Neutrophil (primary cell): Measurements from ENCODE around the gene MRPL16.
"Not testable (repeated sequence)": the region's sequence is repeated elsewhere in the genome, so short reads cannot be mapped to it uniquely, and the experiment has no call there.

Experiments used
- H3K27ac ChIP-seq: fragments of 200-600 bp; sonication (generic); 2 replicates; pipeline ENCODE4 v1.5.1; 2016; ENCODE audit warnings: mild to moderate bottlenecking, moderate library complexity
- H3K27me3 ChIP-seq: fragments of 200-600 bp; sonication (generic); 2 replicates; pipeline ENCODE4 v1.6.0; 2016; ENCODE audit warnings: mild to moderate bottlenecking
- H3K36me3 ChIP-seq: fragments of 200-600 bp; sonication (generic); 2 replicates; pipeline ENCODE4 v1.5.1; 2017
- H3K4me1 ChIP-seq, 2 experiments: fragments of 200-600 bp in 1 of 2; sonication (generic) in 1 of 2; 1 replicate in 1 of 2; 2 replicates in 1 of 2; pipeline versions ENCODE4 v1.5.1 to v1.6.1; 2013 to 2016; ENCODE audit warnings: low read depth in 1 of 2, low read length in 1 of 2, mild to moderate bottlenecking in 1 of 2, moderate library complexity in 1 of 2; ENCODE audit not compliant: control insufficient read depth in 1 of 2, insufficient read depth in 1 of 2
- H3K4me3 ChIP-seq, 2 experiments: fragments of 200-600 bp in 1 of 2; sonication (generic) in 1 of 2; 1 replicate in 1 of 2; 2 replicates in 1 of 2; pipeline ENCODE4 v1.5.1; 2013 to 2016; ENCODE audit warnings: low read depth in 1 of 2, low read length in 1 of 2, mild to moderate bottlenecking in 1 of 2, moderate library complexity in 1 of 2
- H3K9me3 ChIP-seq: fragments of 200-600 bp; sonication (generic); 2 replicates; pipeline ENCODE4 v1.5.1; 2016
- TF ChIP-seq, protein P1 (sequence below): fragments of 200-600 bp; sonication (generic); IDR thresholded peaks from 2 replicates; pipeline ENCODE4 v1.5.1; 2016; ENCODE audit warnings: antibody characterized with exemption

Gene MRPL16

DNA sequence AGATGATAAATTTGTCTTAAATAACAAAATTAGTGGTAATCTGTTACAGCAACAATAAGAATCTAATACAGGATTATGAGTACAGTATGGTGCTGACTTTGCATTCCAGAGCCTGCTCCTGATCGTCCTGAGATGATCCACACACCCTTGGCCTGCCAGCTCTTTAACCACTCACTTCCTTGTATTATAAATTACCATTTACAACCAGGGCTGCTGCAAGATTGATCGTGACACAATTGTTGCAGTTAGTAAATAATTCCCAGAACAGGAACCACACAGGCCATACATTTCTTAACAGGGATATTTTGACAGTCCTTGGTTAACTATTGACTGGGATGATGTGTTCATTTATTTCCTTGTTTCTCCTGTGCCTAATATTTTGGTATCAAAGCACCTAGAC lies 38.6 kb upstream of the MRPL16 start:
- Histone ChIP-seq H3K36me3 (peaks cover 21% of the 10 kb centered on the region), H3K4me3 (no peak overlapping the region), H3K4me1 (peaks cover 45 to 46% of the 10 kb centered on the region in 2 experiments), H3K9me3 (no peaks in the 10 kb centered on the region), H3K27me3 (no peaks in the 10 kb centered on the region), H3K27ac (peak overlapping the region; percentile 69)
- TF ChIP-seq, protein P1, sequence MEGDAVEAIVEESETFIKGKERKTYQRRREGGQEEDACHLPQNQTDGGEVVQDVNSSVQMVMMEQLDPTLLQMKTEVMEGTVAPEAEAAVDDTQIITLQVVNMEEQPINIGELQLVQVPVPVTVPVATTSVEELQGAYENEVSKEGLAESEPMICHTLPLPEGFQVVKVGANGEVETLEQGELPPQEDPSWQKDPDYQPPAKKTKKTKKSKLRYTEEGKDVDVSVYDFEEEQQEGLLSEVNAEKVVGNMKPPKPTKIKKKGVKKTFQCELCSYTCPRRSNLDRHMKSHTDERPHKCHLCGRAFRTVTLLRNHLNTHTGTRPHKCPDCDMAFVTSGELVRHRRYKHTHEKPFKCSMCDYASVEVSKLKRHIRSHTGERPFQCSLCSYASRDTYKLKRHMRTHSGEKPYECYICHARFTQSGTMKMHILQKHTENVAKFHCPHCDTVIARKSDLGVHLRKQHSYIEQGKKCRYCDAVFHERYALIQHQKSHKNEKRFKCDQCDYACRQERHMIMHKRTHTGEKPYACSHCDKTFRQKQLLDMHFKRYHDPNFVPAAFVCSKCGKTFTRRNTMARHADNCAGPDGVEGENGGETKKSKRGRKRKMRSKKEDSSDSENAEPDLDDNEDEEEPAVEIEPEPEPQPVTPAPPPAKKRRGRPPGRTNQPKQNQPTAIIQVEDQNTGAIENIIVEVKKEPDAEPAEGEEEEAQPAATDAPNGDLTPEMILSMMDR: no peak

DNA sequence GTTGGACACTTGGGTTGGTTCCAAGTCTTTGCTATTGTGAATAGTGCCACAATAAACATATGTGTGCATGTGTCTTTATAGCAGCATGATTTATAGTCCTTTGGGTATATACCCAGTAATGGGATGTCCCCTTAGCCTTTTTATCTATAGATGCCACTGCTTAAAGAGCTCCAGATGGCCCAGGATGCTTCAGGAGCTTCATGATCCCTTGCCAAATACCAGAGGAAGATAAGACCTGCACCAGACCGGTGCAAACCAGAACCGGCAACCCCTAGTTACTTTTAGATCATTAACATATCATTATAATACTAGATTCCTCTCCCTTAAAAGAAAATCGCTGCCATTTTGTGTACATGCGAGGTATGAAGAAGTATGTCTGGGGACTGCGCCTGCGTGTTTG lies 37.9 kb upstream of the MRPL16 start:
- Histone ChIP-seq H3K27ac (peak overlapping the region; percentile 69), H3K36me3 (peaks cover 15% of the 10 kb centered on the region), H3K4me1 (peaks cover 45 to 46% of the 10 kb centered on the region in 2 experiments)
- H3K27me3 ChIP-seq, H3K9me3 ChIP-seq, H3K4me3 ChIP-seq: not testable (repeated sequence)

DNA sequence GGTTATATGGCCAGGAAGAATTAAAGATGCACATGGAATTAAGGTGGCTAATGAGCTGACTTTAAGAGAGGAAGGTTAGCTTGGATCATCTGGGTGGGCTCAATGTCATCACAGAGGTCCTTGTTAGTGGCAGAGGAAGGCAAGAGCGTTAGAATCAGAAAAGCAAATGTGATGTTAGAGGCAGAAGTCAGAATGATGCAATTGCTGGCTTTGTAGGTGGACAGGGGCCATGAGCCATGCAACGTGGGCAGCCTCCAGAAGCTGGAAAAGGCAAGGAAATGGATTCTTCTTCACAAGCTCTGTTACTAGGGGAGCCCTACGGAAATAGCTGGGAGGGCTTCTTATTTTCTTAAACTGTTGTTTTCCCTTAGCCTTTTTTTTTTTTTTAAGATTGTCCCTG lies 37.0 kb upstream of the MRPL16 start:
- peaks cover 7% of the 10 kb centered on the region for H3K36me3 ChIP-seq
- H3K4me3 ChIP-seq: no peak overlapping the region
- H3K27me3 ChIP-seq: no peaks in the 10 kb centered on the region
- TF ChIP-seq, protein P1: no peak
- no peaks in the 10 kb centered on the region for H3K9me3 ChIP-seq
- H3K27ac ChIP-seq: peak overlapping the region; percentile 38
- H3K4me1 ChIP-seq: peaks cover 45 to 46% of the 10 kb centered on the region in 2 experiments

DNA sequence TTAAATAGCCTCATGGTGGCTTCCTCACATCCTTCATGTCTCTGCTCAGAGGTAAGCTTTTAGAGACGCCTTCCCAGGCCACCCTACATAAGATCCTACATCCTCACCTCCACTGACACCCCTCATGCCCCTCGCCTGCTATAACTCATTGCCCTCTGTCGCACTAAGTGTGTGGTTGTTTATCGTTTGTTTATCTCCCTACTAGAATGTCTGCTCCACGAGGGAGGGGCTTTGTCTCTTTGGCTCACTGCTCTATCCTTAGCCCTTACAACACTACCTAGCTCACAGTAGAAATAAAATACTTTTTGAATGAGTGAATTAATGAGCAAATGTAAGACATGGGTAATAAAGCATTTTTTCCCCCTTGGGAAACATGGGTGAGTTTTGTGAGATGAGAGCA lies 36.0 kb upstream of the MRPL16 start:
- no peaks in the 10 kb centered on the region for H3K36me3 ChIP-seq
- no peak overlapping the region for H3K27ac ChIP-seq
- no peak overlapping the region for H3K4me3 ChIP-seq
- H3K9me3 ChIP-seq: no peaks in the 10 kb centered on the region
- TF ChIP-seq, protein P1: no peak
- peaks cover 44 to 45% of the 10 kb centered on the region in 2 experiments for H3K4me1 ChIP-seq
- H3K27me3 ChIP-seq: no peaks in the 10 kb centered on the region

DNA sequence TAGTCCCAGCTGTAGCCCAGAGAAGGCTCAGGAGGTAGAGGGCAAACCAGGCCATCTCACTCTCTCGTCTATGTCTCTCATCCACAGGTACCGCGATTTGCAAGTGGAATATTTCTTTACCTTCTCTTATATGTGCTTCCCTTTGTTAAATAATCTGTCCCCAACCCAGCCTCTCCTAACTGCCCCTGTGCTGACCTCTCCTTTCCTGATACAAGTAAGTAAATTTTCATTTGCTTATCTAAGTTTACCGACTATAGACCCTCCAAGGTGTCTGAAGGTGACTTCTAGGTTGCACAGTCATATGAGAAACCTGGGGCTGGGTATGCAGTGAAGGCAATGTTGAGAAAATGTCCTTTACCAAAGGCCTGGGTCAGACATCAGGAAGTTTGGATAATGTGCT lies 34.8 kb upstream of the MRPL16 start, which contains the start of gene CBLIF:
Gene CBLIF (minus strand): TSS at position 101 of the 400 bp plus-strand sequence. CDS start 46 bp downstream, at position 55.
- H3K27me3 ChIP-seq: no peaks in the 10 kb centered on the region
- no peak within 1 kb of the TSS for H3K4me3 ChIP-seq
- no peak within 1 kb of the TSS for H3K27ac ChIP-seq
- H3K4me1 ChIP-seq: peaks cover 35 to 36% of the 10 kb centered on the region in 2 experiments
- no peaks in the 10 kb centered on the region for H3K36me3 ChIP-seq
- TF ChIP-seq, protein P1: no peak
- no peaks in the 10 kb centered on the region for H3K9me3 ChIP-seq

DNA sequence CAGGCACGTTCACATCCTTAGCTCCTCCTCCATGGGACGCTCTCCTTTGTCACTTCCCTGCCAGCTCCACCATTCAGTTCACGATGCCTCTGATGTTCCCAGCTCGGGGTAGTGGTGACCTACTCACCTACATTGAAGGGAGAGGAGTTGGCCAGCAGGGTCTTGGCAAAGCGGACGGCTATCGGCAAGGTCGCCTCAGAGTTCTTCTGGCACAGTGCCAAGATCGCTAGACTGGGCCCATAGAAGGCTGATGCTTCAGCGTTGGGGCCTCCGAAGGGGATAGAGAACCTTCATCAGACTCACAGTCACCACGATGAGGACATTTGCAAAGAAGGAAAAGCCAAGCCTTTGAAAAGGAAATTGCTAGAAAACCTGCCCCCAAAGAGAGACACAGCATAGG lies 31.7 kb upstream of the MRPL16 start:
- H3K4me3 ChIP-seq: no peak overlapping the region
- no peaks in the 10 kb centered on the region for H3K9me3 ChIP-seq
- no peak overlapping the region for H3K27ac ChIP-seq
- no peaks in the 10 kb centered on the region for H3K27me3 ChIP-seq
- TF ChIP-seq, protein P1: no peak
- H3K4me1 ChIP-seq: peaks cover 9 to 10% of the 10 kb centered on the region in 2 experiments
- H3K36me3 ChIP-seq: no peaks in the 10 kb centered on the region
